Measurements from ENCODE around the gene PRKCE. TPM values are rescaled to one million over a fixed set of nuclear protein-coding genes. Genes with fewer than 3 reads are reported as not detected.

The PRKCE gene
- total RNA-seq, 1 experiment from 2014 or later = 1.3 TPM

DNA sequence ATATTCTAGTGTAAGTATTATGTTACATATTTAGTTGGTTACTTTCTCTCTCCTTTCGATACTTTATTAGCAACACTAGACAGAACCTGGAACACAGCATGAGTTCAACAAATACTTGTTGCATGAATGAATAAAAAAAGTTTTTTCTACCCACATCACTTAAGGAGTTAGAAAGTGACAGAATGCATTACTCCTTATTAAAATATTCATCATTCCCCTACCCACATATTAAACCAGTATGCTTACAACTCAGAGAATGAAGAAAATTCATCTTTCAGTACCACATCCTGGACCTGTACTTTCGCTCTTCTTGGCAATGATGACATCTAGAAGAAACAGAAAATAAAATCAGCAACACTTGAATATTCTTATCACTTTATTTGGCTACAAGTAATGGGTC lies 46.4 kb upstream of the PRKCE start:
- no peak for DNase-seq
- H3K9me3 Mint-ChIP-seq = no peaks in the 10 kb centered on the region
- no peaks in the 10 kb centered on the region for H3K23me2 ChIP-seq (ENCODE audit: insufficient read length, low read depth, low read length, poor library complexity, severe bottlenecking)
- no peak overlapping the region for H3K4ac ChIP-seq (ENCODE audit: low read depth, low read length)
- H2BK5ac ChIP-seq (ENCODE audit: insufficient read length, low read length) = no peak overlapping the region
- no peaks in the 10 kb centered on the region for H4K20me1 ChIP-seq (ENCODE audit: control insufficient read depth, insufficient read depth, insufficient read length)
- H4K8ac ChIP-seq (replicated peaks; ENCODE audit: insufficient read length, low read depth, low read length) = no peak overlapping the region
- H2BK120ac ChIP-seq (ENCODE audit: low read depth, low read length, poor library complexity, severe bottlenecking) = no peak overlapping the region
- no CpG with 5 or more reads among the region's 2 CpGs for WGBS (ENCODE audit: extremely low coverage, insufficient read length, low lambda C conversion rate)
- H3K18ac ChIP-seq (ENCODE audit: insufficient read length, low read depth, low read length) = no peak overlapping the region
- no peak overlapping the region for H3K9ac ChIP-seq (ENCODE audit: extremely low read depth, insufficient read length, low read length)
- H2BK15ac ChIP-seq (ENCODE audit: low read depth, low read length) = no peak overlapping the region
- no peak overlapping the region for H2AFZ ChIP-seq (ENCODE audit: low read length)
- H3K4me2 ChIP-seq (ENCODE audit: insufficient read depth, insufficient read length, low read length) = no peak overlapping the region
- H3T11ph ChIP-seq (ENCODE audit: low read length) = no peak overlapping the region
- H2BK20ac ChIP-seq (ENCODE audit: low read depth, low read length, poor library complexity, severe bottlenecking) = no peak overlapping the region
- H3K4me3 Mint-ChIP-seq = no peak overlapping the region
- no peaks in the 10 kb centered on the region for H3K4me1 ChIP-seq (ENCODE audit: insufficient read depth, low read length)
- H3K27ac Mint-ChIP-seq = no peak overlapping the region
- H3K27me3 ChIP-seq (ENCODE audit: insufficient read depth, low read length) = no peaks in the 10 kb centered on the region
- TF ChIP-seq, protein P1, sequence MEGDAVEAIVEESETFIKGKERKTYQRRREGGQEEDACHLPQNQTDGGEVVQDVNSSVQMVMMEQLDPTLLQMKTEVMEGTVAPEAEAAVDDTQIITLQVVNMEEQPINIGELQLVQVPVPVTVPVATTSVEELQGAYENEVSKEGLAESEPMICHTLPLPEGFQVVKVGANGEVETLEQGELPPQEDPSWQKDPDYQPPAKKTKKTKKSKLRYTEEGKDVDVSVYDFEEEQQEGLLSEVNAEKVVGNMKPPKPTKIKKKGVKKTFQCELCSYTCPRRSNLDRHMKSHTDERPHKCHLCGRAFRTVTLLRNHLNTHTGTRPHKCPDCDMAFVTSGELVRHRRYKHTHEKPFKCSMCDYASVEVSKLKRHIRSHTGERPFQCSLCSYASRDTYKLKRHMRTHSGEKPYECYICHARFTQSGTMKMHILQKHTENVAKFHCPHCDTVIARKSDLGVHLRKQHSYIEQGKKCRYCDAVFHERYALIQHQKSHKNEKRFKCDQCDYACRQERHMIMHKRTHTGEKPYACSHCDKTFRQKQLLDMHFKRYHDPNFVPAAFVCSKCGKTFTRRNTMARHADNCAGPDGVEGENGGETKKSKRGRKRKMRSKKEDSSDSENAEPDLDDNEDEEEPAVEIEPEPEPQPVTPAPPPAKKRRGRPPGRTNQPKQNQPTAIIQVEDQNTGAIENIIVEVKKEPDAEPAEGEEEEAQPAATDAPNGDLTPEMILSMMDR (conservative IDR thresholded peaks at IDR 0.05) = no peak
- H4K91ac ChIP-seq (ENCODE audit: insufficient read length, low read depth, low read length) = no peak overlapping the region
- H4K5ac ChIP-seq (ENCODE audit: insufficient read length, low read depth, low read length) = no peak overlapping the region
- H3K23ac ChIP-seq (ENCODE audit: insufficient read length, low read depth, low read length) = no peak overlapping the region
- peaks cover 14 to 36% (median 32%) of the 10 kb centered on the region in 3 experiments; a peak in 6 of 7 replicates for H3K36me3 Mint-ChIP-seq (ENCODE audit: insufficient read depth in 1 of 3, low read depth in 3 of 3)
- H3K79me1 ChIP-seq (ENCODE audit: insufficient read depth, low read depth, low read length, poor library complexity, severe bottlenecking) = peaks cover 5% of the 10 kb centered on the region
- H3K79me2 ChIP-seq (ENCODE audit: insufficient read depth, low read length) = peaks cover 1% of the 10 kb centered on the region; the same call in 1 of the 2 replicates
- no peak overlapping the region for H2BK12ac ChIP-seq (ENCODE audit: insufficient read length, low read depth, low read length)
- no peak overlapping the region for H3K56ac ChIP-seq (ENCODE audit: insufficient read length, low read depth, low read length)
- H3K27me3 Mint-ChIP-seq (ENCODE audit: low read depth) = no peaks in the 10 kb centered on the region; the same call in 1 of the 2 replicates
- peaks cover 14 to 18% of the 10 kb centered on the region in 2 experiments for H3K4me1 Mint-ChIP-seq
- no peaks in the 10 kb centered on the region for H3K9me3 ChIP-seq (ENCODE audit: control insufficient read depth, low read depth, low read length)
- no peak overlapping the region for H3K27ac ChIP-seq (ENCODE audit: insufficient read length, low read depth, low read length)
- H3K14ac ChIP-seq (ENCODE audit: insufficient read depth, low read length) = no peak overlapping the region
- H2AK5ac ChIP-seq (ENCODE audit: insufficient read length, low read length) = no peak overlapping the region
